Duodenal mucosa (tissue), 2 donors: Measurements from ENCODE around the gene CELA1.

Experiments used
- H3K27ac ChIP-seq: one replicate; pipeline ENCODE4 v1.7.0; 2013; ENCODE audit warnings: low read depth, low read length
- H3K27me3 ChIP-seq, 2 donors: one replicate each; pipeline ENCODE4 v1.7.0; 2013; ENCODE audit warnings: low read length in 2 of 2, control low read depth in 1 of 2; ENCODE audit not compliant: insufficient read depth in 2 of 2, control insufficient read depth in 1 of 2
- H3K36me3 ChIP-seq, 2 donors: one replicate each; pipeline ENCODE4 v1.7.0; 2013; ENCODE audit warnings: low read length in 2 of 2, control low read depth in 1 of 2; ENCODE audit not compliant: insufficient read depth in 2 of 2, control insufficient read depth in 1 of 2
- H3K4me1 ChIP-seq, 2 donors: one replicate each; pipeline ENCODE4 v1.7.0; 2013; ENCODE audit warnings: low read length in 2 of 2, control low read depth in 1 of 2; ENCODE audit not compliant: insufficient read depth in 2 of 2, control insufficient read depth in 1 of 2
- H3K4me3 ChIP-seq, 2 donors: one replicate each; pipeline ENCODE4 v1.7.0; 2013; ENCODE audit warnings: low read length in 2 of 2, low read depth in 1 of 2
- H3K9ac ChIP-seq, 2 donors: one replicate each; pipeline ENCODE4 v1.7.0; 2013; ENCODE audit warnings: low read length in 2 of 2, low read depth in 1 of 2
- H3K9me3 ChIP-seq, 2 donors: one replicate each; pipeline ENCODE4 v1.7.0; 2013; ENCODE audit warnings: low read length in 2 of 2, control low read depth in 1 of 2; ENCODE audit not compliant: control insufficient read depth in 1 of 2

Gene CELA1

GRCh38 chr12:51362747-51363342 lies 16.4 kb upstream of the CELA1 start:
- Histone ChIP-seq H3K27ac (no peak overlapping the region), H3K9ac (no peak overlapping the region), H3K4me3 (no peak overlapping the region), H3K36me3 (peaks cover 10 to 39% of the 10 kb centered on the region in 2 donors), H3K27me3 (no peaks in the 10 kb centered on the region), H3K9me3 (no peaks in the 10 kb centered on the region), H3K4me1 (peaks cover 8 to 10% of the 10 kb centered on the region in 2 donors)

- peaks cover 10 to 42% of the 10 kb centered on the region in 2 donors for H3K36me3 ChIP-seq
- H3K9ac ChIP-seq = no peak overlapping the region
- no peak overlapping the region for H3K27ac ChIP-seq
- H3K27me3 ChIP-seq = no peaks in the 10 kb centered on the region
- H3K4me3 ChIP-seq = no peak overlapping the region
- H3K9me3 ChIP-seq = no peaks in the 10 kb centered on the region
- H3K4me1 ChIP-seq = peaks cover 8 to 10% of the 10 kb centered on the region in 2 donors
Measured at GRCh38 chr12:51362307-51362706, 15.8 kb upstream of the CELA1 start.

GRCh38 chr12:51361161-51362016 lies 14.9 kb upstream of the CELA1 start:
- no peak overlapping the region for H3K4me3 ChIP-seq
- no peak overlapping the region for H3K27ac ChIP-seq
- H3K27me3 ChIP-seq = no peaks in the 10 kb centered on the region
- peaks cover 10 to 48% of the 10 kb centered on the region in 2 donors for H3K36me3 ChIP-seq
- no peak overlapping the region for H3K9ac ChIP-seq
- H3K9me3 ChIP-seq = no peaks in the 10 kb centered on the region
- H3K4me1 ChIP-seq = peaks cover 8 to 10% of the 10 kb centered on the region in 2 donors

GRCh38 chr12:51360315-51360714 lies 13.8 kb upstream of the CELA1 start:
- H3K9me3 ChIP-seq = no peaks in the 10 kb centered on the region
- H3K27ac ChIP-seq = no peak overlapping the region
- peaks cover 8 to 10% of the 10 kb centered on the region in 2 donors for H3K4me1 ChIP-seq
- H3K27me3 ChIP-seq = no peaks in the 10 kb centered on the region
- H3K4me3 ChIP-seq = no peak overlapping the region
- no peak overlapping the region for H3K9ac ChIP-seq
- peaks cover 10 to 48% of the 10 kb centered on the region in 2 donors for H3K36me3 ChIP-seq

GRCh38 chr12:51359851-51360250 lies 13.4 kb upstream of the CELA1 start:
- H3K36me3 ChIP-seq = peaks cover 10 to 52% of the 10 kb centered on the region in 2 donors
- H3K27ac ChIP-seq = no peak overlapping the region
- H3K9ac ChIP-seq = no peak overlapping the region

GRCh38 chr12:51358496-51358895 lies 12.0 kb upstream of the CELA1 start:
- peaks cover 10 to 48% of the 10 kb centered on the region in 2 donors for H3K36me3 ChIP-seq
- H3K27ac ChIP-seq = no peak overlapping the region
- peaks cover 0 to under 1% of the 10 kb centered on the region in 2 donors for H3K4me1 ChIP-seq
- no peaks in the 10 kb centered on the region for H3K9me3 ChIP-seq
- no peaks in the 10 kb centered on the region for H3K27me3 ChIP-seq
- no peak overlapping the region for H3K4me3 ChIP-seq
- no peak overlapping the region for H3K9ac ChIP-seq

More at GRCh38 chr12:51359851-51360250, 13.4 kb upstream of the CELA1 start:
- H3K4me3 ChIP-seq = no peak overlapping the region
- H3K4me1 ChIP-seq = peaks cover 8 to 10% of the 10 kb centered on the region in 2 donors
- no peaks in the 10 kb centered on the region for H3K27me3 ChIP-seq
- H3K9me3 ChIP-seq = no peaks in the 10 kb centered on the region

GRCh38 chr12:51357374-51358047 lies 11.0 kb upstream of the CELA1 start:
- H3K27me3 ChIP-seq = no peaks in the 10 kb centered on the region
- no peak overlapping the region for H3K4me3 ChIP-seq
- no peak overlapping the region for H3K27ac ChIP-seq
- H3K9me3 ChIP-seq = no peaks in the 10 kb centered on the region
- no peak overlapping the region for H3K9ac ChIP-seq
- H3K36me3 ChIP-seq = peaks cover 10 to 48% of the 10 kb centered on the region in 2 donors
- H3K4me1 ChIP-seq = no peaks in the 10 kb centered on the region

- Histone ChIP-seq H3K27ac (no peak overlapping the region), H3K4me3 (no peak overlapping the region), H3K27me3 (no peaks in the 10 kb centered on the region), H3K4me1 (peaks cover 0 to 5% of the 10 kb centered on the region in 2 donors), H3K9ac (no peak overlapping the region), H3K36me3 (peaks cover 0 to 7% of the 10 kb centered on the region in 2 donors), H3K9me3 (no peaks in the 10 kb centered on the region)
Measured at GRCh38 chr12:51351913-51352532, 5.5 kb upstream of the CELA1 start.

GRCh38 chr12:51349026-51349425 lies 2.5 kb upstream of the CELA1 start:
- no peak overlapping the region for H3K27ac ChIP-seq
- H3K36me3 ChIP-seq = no peaks in the 10 kb centered on the region
- no peak overlapping the region for H3K9ac ChIP-seq
- no peaks in the 10 kb centered on the region for H3K27me3 ChIP-seq
- peaks cover 0 to 5% of the 10 kb centered on the region in 2 donors for H3K4me1 ChIP-seq
- H3K9me3 ChIP-seq = no peaks in the 10 kb centered on the region
- no peak overlapping the region for H3K4me3 ChIP-seq
